GM12865 (cell line): Measurements from ENCODE around the gene SRPK3.

Source experiments
- DNase-seq: peaks from one replicate; pipeline ENCODE4 v3.0.0; 2010; ENCODE audit warnings: low read depth
- H3K4me3 ChIP-seq: 2 replicates; pipeline ENCODE4 v1.5.1; 2011; ENCODE audit warnings: mild to moderate bottlenecking, low read depth, low read length, control low read depth
- TF ChIP-seq, protein P1 (sequence below): IDR thresholded peaks from 2 replicates; pipeline ENCODE4 v1.5.1; 2011; ENCODE audit warnings: low read length, control low read depth, low read depth, inconsistent platforms; ENCODE audit not compliant: insufficient read depth; ENCODE audit errors: missing control alignments

The SRPK3 gene

GRCh38 chrX:153774576-153775292 is 6.1 kb upstream of the SRPK3 start:
- no peak for DNase-seq
- TF ChIP-seq, protein P1, sequence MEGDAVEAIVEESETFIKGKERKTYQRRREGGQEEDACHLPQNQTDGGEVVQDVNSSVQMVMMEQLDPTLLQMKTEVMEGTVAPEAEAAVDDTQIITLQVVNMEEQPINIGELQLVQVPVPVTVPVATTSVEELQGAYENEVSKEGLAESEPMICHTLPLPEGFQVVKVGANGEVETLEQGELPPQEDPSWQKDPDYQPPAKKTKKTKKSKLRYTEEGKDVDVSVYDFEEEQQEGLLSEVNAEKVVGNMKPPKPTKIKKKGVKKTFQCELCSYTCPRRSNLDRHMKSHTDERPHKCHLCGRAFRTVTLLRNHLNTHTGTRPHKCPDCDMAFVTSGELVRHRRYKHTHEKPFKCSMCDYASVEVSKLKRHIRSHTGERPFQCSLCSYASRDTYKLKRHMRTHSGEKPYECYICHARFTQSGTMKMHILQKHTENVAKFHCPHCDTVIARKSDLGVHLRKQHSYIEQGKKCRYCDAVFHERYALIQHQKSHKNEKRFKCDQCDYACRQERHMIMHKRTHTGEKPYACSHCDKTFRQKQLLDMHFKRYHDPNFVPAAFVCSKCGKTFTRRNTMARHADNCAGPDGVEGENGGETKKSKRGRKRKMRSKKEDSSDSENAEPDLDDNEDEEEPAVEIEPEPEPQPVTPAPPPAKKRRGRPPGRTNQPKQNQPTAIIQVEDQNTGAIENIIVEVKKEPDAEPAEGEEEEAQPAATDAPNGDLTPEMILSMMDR = no peak
- H3K4me3 ChIP-seq = no peak overlapping the region

GRCh38 chrX:153775293-153776119 is 5.3 kb upstream of the SRPK3 start:
- H3K4me3 ChIP-seq = no peak overlapping the region
- no peak for DNase-seq
- TF ChIP-seq, protein P1 = no peak

DNA sequence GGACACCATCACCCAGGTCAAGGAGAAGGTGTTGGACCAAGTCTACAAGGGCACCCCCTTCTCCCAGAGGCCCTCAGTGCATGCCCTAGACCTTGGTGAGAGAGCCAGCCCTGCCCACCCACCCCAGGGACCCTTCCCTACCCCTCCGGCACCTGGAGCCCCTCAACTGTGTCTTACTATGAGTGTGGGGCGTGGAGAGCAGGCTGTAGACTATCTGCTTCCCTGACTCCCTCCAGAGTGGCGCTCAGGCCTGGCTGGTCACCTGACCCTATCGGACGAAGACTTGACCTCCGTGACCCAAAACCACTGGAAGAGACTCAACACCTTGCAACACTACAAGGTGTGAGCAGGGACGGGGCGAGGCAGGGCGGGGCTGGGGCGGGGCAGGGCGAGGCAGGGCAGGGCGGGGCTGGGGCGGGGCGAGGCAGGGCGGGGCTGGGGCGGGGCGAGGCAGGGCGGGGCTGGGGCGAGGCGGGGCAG is 4.7 kb upstream of the SRPK3 start:
- TF ChIP-seq, protein P1 = no peak
- DNase-seq = no peak
- no peak overlapping the region for H3K4me3 ChIP-seq

DNA sequence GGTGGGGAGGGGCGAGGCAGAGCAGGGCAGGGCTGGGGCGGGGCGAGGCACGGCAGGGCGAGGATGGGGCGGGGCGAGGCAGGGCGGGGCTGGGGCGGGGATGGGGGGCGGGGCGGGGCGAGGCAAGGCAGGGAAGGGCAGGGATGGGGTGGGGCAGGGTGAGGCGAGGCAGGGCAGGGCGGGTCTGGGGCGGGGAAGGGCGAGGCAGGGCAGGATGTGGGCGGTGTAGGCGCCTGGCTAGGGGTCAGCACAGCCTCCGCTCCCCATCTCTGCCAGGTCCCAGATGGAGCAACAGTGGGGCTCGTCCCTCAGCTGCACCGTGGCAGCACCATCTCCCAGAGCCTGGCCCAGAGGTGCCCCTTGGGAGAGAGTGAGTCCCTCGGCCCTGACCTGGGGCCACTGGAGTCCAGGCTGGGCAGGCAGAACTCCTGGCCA is 4.2 kb upstream of the SRPK3 start:
- TF ChIP-seq, protein P1 = no peak
- DNase-seq = peak; percentile 46
- H3K4me3 ChIP-seq = no peak overlapping the region

DNA sequence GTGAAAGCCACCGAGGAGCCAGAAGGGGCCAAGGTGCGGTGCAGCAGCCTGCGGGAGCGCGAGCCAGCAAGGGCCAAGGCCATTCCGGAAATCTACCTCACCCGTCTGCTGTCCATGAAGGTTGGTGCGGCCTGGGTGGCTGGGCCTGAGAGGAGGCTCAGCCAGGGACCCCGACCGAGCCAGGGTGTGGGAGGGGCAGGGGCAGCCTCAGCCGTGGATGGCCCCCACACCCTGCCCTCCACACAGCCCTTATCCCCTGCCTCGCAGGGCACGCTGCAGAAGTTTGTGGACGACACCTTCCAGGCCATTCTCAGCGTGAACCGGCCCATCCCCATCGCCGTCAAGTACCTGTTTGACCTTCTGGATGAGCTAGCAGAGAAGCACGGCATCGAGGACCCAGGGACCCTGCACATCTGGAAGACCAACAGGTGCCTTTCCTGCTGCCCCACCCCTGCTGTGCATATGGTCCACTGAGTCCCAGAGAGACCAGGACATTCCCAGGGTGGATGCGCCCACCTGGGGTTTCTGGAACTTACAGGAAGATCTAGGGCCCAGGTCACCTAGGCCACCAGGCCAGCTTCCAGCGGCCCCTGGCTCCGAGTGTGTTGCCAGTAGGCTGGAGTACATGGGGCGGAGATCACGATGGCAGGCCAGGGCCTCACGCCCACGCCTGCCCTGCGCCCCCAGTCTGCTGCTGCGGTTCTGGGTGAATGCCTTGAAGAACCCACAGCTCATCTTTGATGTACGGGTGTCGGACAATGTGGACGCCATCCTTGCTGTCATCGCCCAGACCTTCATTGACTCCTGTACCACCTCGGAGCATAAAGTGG is 3.4 kb upstream of the SRPK3 start:
- H3K4me3 ChIP-seq = no peak overlapping the region
- DNase-seq = no peak
- TF ChIP-seq, protein P1 = no peak

DNA sequence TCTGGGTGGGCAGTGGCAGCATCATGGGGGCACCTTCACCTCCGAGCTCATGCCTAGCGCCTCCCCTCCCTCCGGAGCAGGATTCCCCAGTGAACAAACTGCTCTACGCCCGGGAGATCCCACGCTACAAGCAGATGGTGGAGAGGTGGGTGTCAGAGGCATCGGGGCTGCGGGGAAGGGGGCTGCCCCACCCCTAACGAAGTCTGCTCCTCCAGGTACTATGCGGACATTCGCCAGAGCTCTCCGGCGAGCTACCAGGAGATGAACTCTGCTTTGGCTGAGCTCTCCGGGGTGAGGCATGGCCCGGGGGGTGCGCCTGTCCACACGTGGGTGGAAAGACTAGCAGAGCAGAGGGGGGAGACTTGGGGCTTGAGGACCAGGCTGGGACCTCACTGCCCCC is 2.7 kb upstream of the SRPK3 start:
- TF ChIP-seq, protein P1 = no peak

More for the DNA sequence above, 2.7 kb upstream of the SRPK3 start:
- no peak overlapping the region for H3K4me3 ChIP-seq
- no peak for DNase-seq
